SK-N-SH (cell line): ENCODE data around the gene PARVG. TPM values are rescaled to one million over a fixed set of nuclear protein-coding genes. Genes with fewer than 3 reads are reported as not detected.

Source experiments
- CTCF ChIA-PET: fragments of 300-600, 350-600 bp; formaldehyde crosslinking; extraction: SDS; loops from one replicate; lab custom pipeline; 2021; lab: Yijun Ruan, JAX
- POLR2A ChIA-PET: fragments of 350-600 bp; sonication (Branson Sonifier 250); formaldehyde crosslinking; extraction: SDS; loops from one replicate; lab custom pipeline; 2020; ENCODE audit warnings: antibody characterized with exemption, inconsistent platforms; lab: Yijun Ruan, JAX
- DNase-seq: peaks from one replicate; pipeline ENCODE4 v3.0.0; 2012
- H2AFZ ChIP-seq: fragments of 200-600 bp; sonication (generic); 2 replicates; pipeline ENCODE4 v1.8.1; 2016; ENCODE audit warnings: antibody characterized with exemption, mild to moderate bottlenecking, low read depth
- H3F3A ChIP-seq: fragments of 200-600 bp; sonication (generic); replicated peaks from 2 replicates; pipeline ENCODE3; 2016; ENCODE audit warnings: antibody characterized with exemption, mild to moderate bottlenecking; ENCODE audit not compliant: insufficient read depth
- H3K27ac ChIP-seq, 2 experiments: fragments of 200-500 bp in 1 of 2; fragments of 200-600 bp in 1 of 2; sonication (Bioruptor generic) in 1 of 2; sonication (generic), shearing (Covaris generic) in 1 of 2; 2 replicates each; pipeline versions ENCODE4 v1.5.1 to v1.6.1; 2014 to 2016; ENCODE audit warnings: low read depth in 2 of 2, inconsistent platforms in 1 of 2, low read length in 1 of 2, mild to moderate bottlenecking in 1 of 2, mixed read lengths in 1 of 2
- H3K27me3 ChIP-seq: fragments of 200-600 bp; sonication (generic), shearing (Covaris generic); 2 replicates; pipeline ENCODE4 v1.6.1; 2016; ENCODE audit warnings: mixed run types; ENCODE audit not compliant: insufficient read depth
- H3K36me3 ChIP-seq, 2 experiments: fragments of 200-500 bp in 1 of 2; fragments of 200-600 bp in 1 of 2; sonication (Bioruptor generic) in 1 of 2; sonication (generic) in 1 of 2; replicated peaks in 1 of 2; 2 replicates each; pipeline versions ENCODE3 to v1.5.1; 2014 to 2016; ENCODE audit warnings: low read length in 1 of 2, mild to moderate bottlenecking in 1 of 2; ENCODE audit not compliant: insufficient read depth in 2 of 2, control insufficient read depth in 1 of 2
- H3K4me1 ChIP-seq, 2 experiments: fragments of 200-500 bp in 1 of 2; fragments of 200-600 bp in 1 of 2; sonication (Bioruptor generic) in 1 of 2; sonication (generic), shearing (Covaris generic) in 1 of 2; 2 replicates each; pipeline versions ENCODE4 v1.5.1 to v1.6.1; 2014 to 2016; ENCODE audit warnings: low read depth in 1 of 2, low read length in 1 of 2, mixed run types in 1 of 2; ENCODE audit not compliant: insufficient read depth in 2 of 2, control insufficient read depth in 1 of 2
- H3K4me2 ChIP-seq: fragments of 200-600 bp; sonication (generic), shearing (Covaris generic); 2 replicates; pipeline ENCODE4 v1.6.1; 2017; ENCODE audit warnings: mixed run types
- H3K4me3 ChIP-seq, 2 experiments: fragments of 200-500 bp in 1 of 2; fragments of 200-600 bp in 1 of 2; sonication (Bioruptor generic) in 1 of 2; sonication (generic), shearing (Covaris generic) in 1 of 2; 2 replicates each; pipeline versions ENCODE4 v1.5.1 to v1.8.1; 2014 to 2016; ENCODE audit warnings: low read depth in 2 of 2, inconsistent platforms in 1 of 2, low read length in 1 of 2, mild to moderate bottlenecking in 1 of 2, mixed read lengths in 1 of 2, moderate library complexity in 1 of 2
- H3K79me2 ChIP-seq: fragments of 200-600 bp; sonication (generic); 2 replicates; pipeline ENCODE4 v1.8.1; 2017; ENCODE audit warnings: mild to moderate bottlenecking; ENCODE audit not compliant: insufficient read depth
- H3K9ac ChIP-seq: fragments of 200-600 bp; sonication (generic); 2 replicates; pipeline ENCODE4 v1.6.1; 2017; ENCODE audit warnings: mixed run types
- H3K9me2 ChIP-seq: fragments of 200-600 bp; sonication (generic); 2 replicates; pipeline ENCODE4 v1.6.1; 2017; ENCODE audit warnings: mixed run types
- H3K9me3 ChIP-seq: fragments of 200-600 bp; sonication (generic); 2 replicates; pipeline ENCODE4 v1.6.1; 2017; ENCODE audit warnings: mixed run types, mild to moderate bottlenecking, moderate library complexity
- H4K20me1 ChIP-seq: fragments of 200-600 bp; sonication (generic); 2 replicates; pipeline ENCODE4 v1.6.1; 2017; ENCODE audit warnings: mild to moderate bottlenecking, mixed run types; ENCODE audit not compliant: insufficient read depth
- CHD2 ChIP-seq: fragments of 150-350 bp; IDR thresholded peaks from 2 replicates; pipeline ENCODE4 v1.6.1; 2018; ENCODE audit warnings: low read length; ENCODE audit not compliant: partially characterized antibody
- EP300 ChIP-seq, 2 experiments: IDR thresholded peaks; 2 replicates each; pipeline versions ENCODE4 v1.4.0 to v1.6.1; 2012; ENCODE audit warnings: borderline replicate concordance in 1 of 2, low read depth in 1 of 2, low read length in 1 of 2
- FOXJ3 ChIP-seq: sonication (generic); formaldehyde crosslinking; IDR thresholded peaks from 2 replicates; pipeline ENCODE4 v1.5.1; 2020; ENCODE audit warnings: mild to moderate bottlenecking, missing genetic modification reagents
- FOXM1 ChIP-seq: IDR thresholded peaks from 2 replicates; pipeline ENCODE4 v1.4.0; 2012; ENCODE audit warnings: low read depth, mild to moderate bottlenecking
- GATA2 ChIP-seq: sonication (generic); formaldehyde crosslinking; IDR thresholded peaks from 2 replicates; pipeline ENCODE4 v1.5.0; 2020; ENCODE audit warnings: mild to moderate bottlenecking, missing genetic modification reagents
- IRF3 ChIP-seq: fragments of 150-350 bp; IDR thresholded peaks from 2 replicates; pipeline ENCODE4 v1.6.1; 2016; ENCODE audit warnings: mild to moderate bottlenecking, low read depth, low read length
- JUND ChIP-seq: IDR thresholded peaks from 2 replicates; pipeline ENCODE4 v1.4.0; 2012
- MAX ChIP-seq: IDR thresholded peaks from 2 replicates; pipeline ENCODE4 v1.4.0; 2012; ENCODE audit warnings: low read depth
- MXI1 ChIP-seq: IDR thresholded peaks from 2 replicates; pipeline ENCODE4 v1.6.1; 2012; ENCODE audit warnings: mild to moderate bottlenecking, low read depth, low read length, improper control_type of control experiment
- NFIC ChIP-seq: IDR thresholded peaks from 2 replicates; pipeline ENCODE4 v1.4.0; 2012; ENCODE audit warnings: borderline replicate concordance
- PBX3 ChIP-seq: IDR thresholded peaks from 2 replicates; pipeline ENCODE4; 2012
- POLR2AphosphoS5 ChIP-seq: IDR thresholded peaks from 2 replicates; pipeline ENCODE4 v1.6.1; 2012; ENCODE audit warnings: low read depth, low read length
- RCOR1 ChIP-seq: fragments of 150-350 bp; IDR thresholded peaks from 2 replicates; pipeline ENCODE4 v1.6.1; 2017; ENCODE audit warnings: antibody characterized with exemption, low read length
- RFX5 ChIP-seq: IDR thresholded peaks from 2 replicates; pipeline ENCODE4 v1.6.1; 2012; ENCODE audit warnings: mild to moderate bottlenecking, improper control_type of control experiment, low read length
- TEAD4 ChIP-seq: IDR thresholded peaks from 2 replicates; pipeline ENCODE4 v1.4.0; 2012; ENCODE audit warnings: mild to moderate bottlenecking, borderline replicate concordance; ENCODE audit not compliant: insufficient read depth
- USF1 ChIP-seq: IDR thresholded peaks from 2 replicates; pipeline ENCODE4 v1.4.0; 2012; ENCODE audit warnings: low read depth, borderline replicate concordance
- USF2 ChIP-seq: fragments of 150-350 bp; IDR thresholded peaks from 2 replicates; pipeline ENCODE4 v1.6.1; 2017; ENCODE audit warnings: antibody characterized with exemption, low read length, low read depth, borderline replicate concordance
- WGBS: methylation state at CpG from one replicate; pipeline ENCODE4 v1.1.6; 2017; ENCODE audit warnings: low lambda C conversion rate; 5-methylcytosine and 5-hydroxymethylcytosine counted together
- polyA plus RNA-seq, 3 experiments: library from polyadenylated mRNA; depleted of rRNA; stranded (reverse); fragments of >200 nt; gene quantifications; 2 replicates each; pipeline ENCODE4 v1.2.3, GENCODE V29; 2012

PARVG gene
- polyA plus RNA-seq, 1 of the 3 experiments (the other 2 are of a cell fraction) = 0.05 TPM

GRCh38 chr22:44168206-44168605 lies 12.5 kb upstream of the PARVG start (continued):
- no peak for TF ChIP-seq IRF3
- TF ChIP-seq CHD2 = no peak

- CTCF ChIA-PET = no interaction called here
- Histone ChIP-seq H3K36me3 (peaks cover 0 to 3% of the 10 kb centered on the region in 2 experiments), H3K9me2 (no peaks in the 10 kb centered on the region), H3K27me3 (no peaks in the 10 kb centered on the region), H3K9me3 (no peaks in the 10 kb centered on the region), H3K9ac (no peak overlapping the region), H3F3A (no peaks in the 10 kb centered on the region), H3K79me2 (no peaks in the 10 kb centered on the region), H3K27ac (no peak overlapping the region), H3K4me1 (no peaks in the 10 kb centered on the region), H2AFZ (no peak overlapping the region), H3K4me2 (no peak overlapping the region), H4K20me1 (no peaks in the 10 kb centered on the region), H3K4me3 (no peak overlapping the region)
- TF ChIP-seq MXI1 (no peak), RFX5 (no peak), EP300 (IDR thresholded peaks at IDR 0.05; ENCODE audit: borderline replicate concordance in 1 of 2, low read depth in 1 of 2, low read length in 1 of 2) (no peak), NFIC (no peak), POLR2AphosphoS5 (no peak), PBX3 (no peak), JUND (no peak), TEAD4 (no peak), USF2 (no peak), GATA2 (CRISPR knock-in tag) (no peak), FOXM1 (no peak), FOXJ3 (no peak), CHD2 (no peak), USF1 (no peak), RCOR1 (no peak), MAX (no peak), IRF3 (no peak)
- DNase-seq = no peak
- POLR2A ChIA-PET = no interaction called here
- WGBS = 91% methylated on average over 11 of the region's 11 CpGs
Observed at GRCh38 chr22:44170470-44170869, 10.3 kb upstream of the PARVG start.
